CD8-positive, alpha-beta memory T cell (primary cell): ENCODE data around the gene DDX54. TPM values are rescaled to one million over a fixed set of nuclear protein-coding genes. Genes with fewer than 3 reads are reported as not detected.

ENCODE experiments used
- CTCF ChIA-PET: fragments of 350-600 bp; sonication (Branson Sonifier 250); formaldehyde crosslinking; loops from one replicate; lab custom pipeline; 2021; ENCODE audit warnings: antibody characterized with exemption; lab: Charles Lee
- POLR2A ChIA-PET: fragments of 350-600 bp; sonication (Branson Sonifier 250); formaldehyde crosslinking; loops from one replicate; lab custom pipeline; 2021; ENCODE audit warnings: antibody characterized with exemption; lab: Charles Lee
- DNase-seq, 5 donors: peaks; one replicate each; pipeline versions ENCODE4 v3.0.0 to v3.0.0-alpha.2; 2020 to 2022; ENCODE audit warnings: mixed read lengths in 1 of 5
- H3K27ac ChIP-seq: one replicate; pipeline ENCODE4 v1.7.0; 2013; ENCODE audit warnings: low read depth, mild to moderate bottlenecking, low read length, moderate library complexity
- H3K27me3 ChIP-seq: 2 replicates; pipeline ENCODE4 v1.7.0; 2013; ENCODE audit warnings: low read length, mild to moderate bottlenecking; ENCODE audit not compliant: insufficient read depth, poor library complexity, severe bottlenecking
- H3K36me3 ChIP-seq: 2 replicates; pipeline ENCODE4 v1.7.0; 2013; ENCODE audit warnings: mild to moderate bottlenecking, low read length, moderate library complexity; ENCODE audit not compliant: insufficient read depth
- H3K4me1 ChIP-seq: 2 replicates; pipeline ENCODE4 v1.7.0; 2013; ENCODE audit warnings: mild to moderate bottlenecking, low read length, moderate library complexity; ENCODE audit not compliant: insufficient read depth
- H3K4me3 ChIP-seq: 2 replicates; pipeline ENCODE4 v1.7.0; 2013; ENCODE audit warnings: mild to moderate bottlenecking, low read length
- H3K9me3 ChIP-seq: 2 replicates; pipeline ENCODE4 v1.7.0; 2013; ENCODE audit warnings: mild to moderate bottlenecking, low read length
- H3K27ac Mint-ChIP-seq, 8 donors: one replicate each; pipeline ENCODE4 v1.8.0; 2020 to 2021; ENCODE audit warnings: mixed read lengths in 8 of 8, mild to moderate bottlenecking in 6 of 8, inconsistent platforms in 3 of 8, moderate library complexity in 3 of 8
- H3K27me3 Mint-ChIP-seq, 2 donors: one replicate each; pipeline ENCODE4 v1.8.0; 2020 to 2021; ENCODE audit warnings: mixed read lengths in 2 of 2, mild to moderate bottlenecking in 1 of 2, moderate library complexity in 1 of 2
- H3K36me3 Mint-ChIP-seq, 3 donors: one replicate each; pipeline ENCODE4 v1.8.0; 2020 to 2021; ENCODE audit warnings: mixed read lengths in 3 of 3, inconsistent platforms in 1 of 3, mild to moderate bottlenecking in 1 of 3
- H3K4me1 Mint-ChIP-seq, 3 donors: one replicate each; pipeline ENCODE4 v1.8.0; 2020 to 2021; ENCODE audit warnings: mixed read lengths in 3 of 3, inconsistent platforms in 1 of 3, mild to moderate bottlenecking in 1 of 3
- H3K4me3 Mint-ChIP-seq, 7 donors: one replicate each; pipeline ENCODE4 v1.8.0; 2020 to 2021; ENCODE audit warnings: mixed read lengths in 7 of 7, mild to moderate bottlenecking in 6 of 7, moderate library complexity in 4 of 7, inconsistent platforms in 2 of 7
- H3K9me3 Mint-ChIP-seq, 5 donors: one replicate each; pipeline ENCODE4 v1.8.0; 2020 to 2022; ENCODE audit warnings: mixed read lengths in 5 of 5, mild to moderate bottlenecking in 3 of 5, moderate library complexity in 2 of 5, inconsistent platforms in 1 of 5
- polyA plus RNA-seq: library from polyadenylated mRNA; unstranded; fragments of 300-500 nt; fragmentation: Illumina TruSeq; gene quantifications from one replicate; pipeline ENCODE4 v1.2.3, GENCODE V29; 2021
- total RNA-seq, 2 experiments: library from RNA; stranded (reverse); gene quantifications; one replicate each; pipeline ENCODE4 v1.2.3, GENCODE V29; 2021

DDX54 gene
- total and polyA plus RNA-seq, 3 experiments from 2014 or later: 47.7 to 133 (median 131) TPM

- CTCF ChIA-PET: interaction anchor here (0.6 to 4.3 kb wide), 7 partner anchors 11 to 48 kb away, joined by 3 to 22 read pairs (median 3); no protein-coding TSS in a partner anchor
Measured at GRCh38 chr12:113221997-113222729, 36.9 kb upstream of the DDX54 start.

GRCh38 chr12:113221181-113221996 lies 36.1 kb upstream of the DDX54 start, which contains the start of gene TPCN1:
TSS of gene TPCN1 (plus strand) at chr12:113221464. CDS start at chr12:113226853, 5,389 bp downstream.
- peaks cover 38% of the 10 kb centered on the region for H3K4me1 ChIP-seq
- peak within 1 kb of the TSS; percentile 81 for H3K4me3 ChIP-seq
- peak within 1 kb of the TSS; percentile 79 for H3K27ac ChIP-seq
- Mint-ChIP-seq H3K9me3 (no peaks in the 10 kb centered on the region), H3K27ac (peak within 1 kb of the TSS; percentile 78 to 94 (median 91)), H3K36me3 (peaks cover 0 to 7% (median 0%) of the 10 kb centered on the region in 3 donors), H3K4me3 (peak within 1 kb of the TSS; percentile 84 to 93 (median 87)), H3K27me3 (no peaks in the 10 kb centered on the region), H3K4me1 (peaks cover 26 to 39% (median 34%) of the 10 kb centered on the region in 3 donors)
- H3K36me3 ChIP-seq: no peaks in the 10 kb centered on the region
- DNase-seq: peak; percentile 98 to 99 (median 98)
- H3K27me3 ChIP-seq: no peaks in the 10 kb centered on the region
- CTCF ChIA-PET: interaction anchor here (1.0 to 4.3 kb wide), 4 partner anchors 12 to 47 kb away, joined by 3 to 22 read pairs (median 3); no protein-coding TSS in a partner anchor
- H3K9me3 ChIP-seq: no peaks in the 10 kb centered on the region
- POLR2A ChIA-PET: interaction anchor here (0.9 to 2.3 kb wide), 4 partner anchors 10 to 36 kb away, joined by 3 to 11 read pairs (median 8); partner anchors contain the start of genes DDX54 and RITA1

More at GRCh38 chr12:113221997-113222729, 36.9 kb upstream of the DDX54 start:
- no peaks in the 10 kb centered on the region for H3K27me3 ChIP-seq
- Mint-ChIP-seq H3K4me3 (peak overlapping the region; percentile 84 to 93 (median 87)), H3K9me3 (no peaks in the 10 kb centered on the region), H3K27me3 (no peaks in the 10 kb centered on the region), H3K36me3 (peaks cover 0 to 11% (median 0%) of the 10 kb centered on the region in 3 donors), H3K4me1 (peaks cover 26 to 36% (median 34%) of the 10 kb centered on the region in 3 donors), H3K27ac (peak overlapping the region; percentile 47 to 93 (median 90))
- H3K36me3 ChIP-seq: peaks cover 3% of the 10 kb centered on the region
- peak overlapping the region; percentile 81 for H3K4me3 ChIP-seq
- POLR2A ChIA-PET: interaction anchor here (1.1 to 2.3 kb wide), 3 partner anchors 14 to 37 kb away, joined by 4 to 11 read pairs (median 11); partner anchors contain the start of genes DDX54 and RITA1
- peak overlapping the region; percentile 79 for H3K27ac ChIP-seq
- no peaks in the 10 kb centered on the region for H3K9me3 ChIP-seq
- peak in 1 of 5 donors; percentile 51 for DNase-seq
- H3K4me1 ChIP-seq: peaks cover 37% of the 10 kb centered on the region

GRCh38 chr12:113220593-113221180 lies 35.4 kb upstream of the DDX54 start:
- H3K4me3 ChIP-seq: peak overlapping the region; percentile 79
- POLR2A ChIA-PET: interaction anchor here (0.9 to 1.5 kb wide), 2 partner anchors 9 to 12 kb away, joined by 3 to 11 read pairs; no protein-coding TSS in a partner anchor
- CTCF ChIA-PET: interaction anchor here (1.7 to 4.3 kb wide), 2 partner anchors 11 to 46 kb away, joined by 3 to 22 read pairs; no protein-coding TSS in a partner anchor
- Mint-ChIP-seq H3K27me3 (no peaks in the 10 kb centered on the region), H3K4me3 (peak overlapping the region; percentile 84 to 93 (median 87)), H3K36me3 (peaks cover 0 to 7% (median 0%) of the 10 kb centered on the region in 3 donors), H3K27ac (peak overlapping the region; percentile 37 to 94 (median 86)), H3K4me1 (peaks cover 26 to 39% (median 34%) of the 10 kb centered on the region in 3 donors), H3K9me3 (no peaks in the 10 kb centered on the region)
- H3K27me3 ChIP-seq: no peaks in the 10 kb centered on the region
- H3K27ac ChIP-seq: peak overlapping the region; percentile 57
- H3K9me3 ChIP-seq: no peaks in the 10 kb centered on the region
- peaks cover 38% of the 10 kb centered on the region for H3K4me1 ChIP-seq
- H3K36me3 ChIP-seq: no peaks in the 10 kb centered on the region
- no peak for DNase-seq

GRCh38 chr12:113216027-113216426 lies 30.7 kb upstream of the DDX54 start:
- Histone ChIP-seq H3K4me3 (no peak overlapping the region), H3K36me3 (no peaks in the 10 kb centered on the region), H3K9me3 (no peaks in the 10 kb centered on the region), H3K4me1 (peaks cover 22% of the 10 kb centered on the region), H3K27me3 (no peaks in the 10 kb centered on the region), H3K27ac (no peak overlapping the region)
- CTCF ChIA-PET: no interaction called here
- peaks cover 9 to 24% (median 18%) of the 10 kb centered on the region in 3 donors for H3K4me1 Mint-ChIP-seq
- no peak overlapping the region for H3K27ac Mint-ChIP-seq
- POLR2A ChIA-PET: no interaction called here
- H3K27me3 Mint-ChIP-seq: no peaks in the 10 kb centered on the region
- DNase-seq: no peak
- no peaks in the 10 kb centered on the region for H3K36me3 Mint-ChIP-seq
- no peaks in the 10 kb centered on the region for H3K9me3 Mint-ChIP-seq
- H3K4me3 Mint-ChIP-seq: peak overlapping the region in 1 of 7 donors; percentile 7

GRCh38 chr12:113214895-113215400 lies 29.7 kb upstream of the DDX54 start:
- Histone ChIP-seq H3K27me3 (no peaks in the 10 kb centered on the region), H3K27ac (no peak overlapping the region), H3K4me3 (no peak overlapping the region), H3K36me3 (no peaks in the 10 kb centered on the region), H3K4me1 (peaks cover 28% of the 10 kb centered on the region), H3K9me3 (no peaks in the 10 kb centered on the region)
- ChIA-PET CTCF (no interaction called here), POLR2A (no interaction called here)
- H3K27me3 Mint-ChIP-seq: no peaks in the 10 kb centered on the region
- peaks cover 10 to 28% (median 22%) of the 10 kb centered on the region in 3 donors for H3K4me1 Mint-ChIP-seq
- H3K27ac Mint-ChIP-seq: peak overlapping the region in 1 of 8 donors; percentile 58
- H3K9me3 Mint-ChIP-seq: no peaks in the 10 kb centered on the region
- no peak overlapping the region for H3K4me3 Mint-ChIP-seq
- no peak for DNase-seq
- H3K36me3 Mint-ChIP-seq: no peaks in the 10 kb centered on the region

GRCh38 chr12:113211160-113211559 lies 25.9 kb upstream of the DDX54 start:
- Histone ChIP-seq H3K27me3 (no peaks in the 10 kb centered on the region), H3K36me3 (no peaks in the 10 kb centered on the region), H3K4me3 (no peak overlapping the region), H3K9me3 (no peaks in the 10 kb centered on the region), H3K27ac (no peak overlapping the region), H3K4me1 (peaks cover 45% of the 10 kb centered on the region)
- H3K4me3 Mint-ChIP-seq: no peak overlapping the region
- ChIA-PET POLR2A (interaction anchor here (1.1 kb wide), 1 partner anchor 10 kb away, joined by 3 read pairs; the partner anchor contains the start of gene TPCN1), CTCF (interaction anchor here (1.6 to 4.2 kb wide), 2 partner anchors 8 to 11 kb away, joined by 3 to 22 read pairs; partner anchors contain the start of gene TPCN1)
- peak overlapping the region in 2 of 8 donors; percentile 71 to 72 for H3K27ac Mint-ChIP-seq
- no peaks in the 10 kb centered on the region for H3K36me3 Mint-ChIP-seq
- no peak for DNase-seq
- H3K27me3 Mint-ChIP-seq: no peaks in the 10 kb centered on the region
- H3K9me3 Mint-ChIP-seq: no peaks in the 10 kb centered on the region
- peaks cover 32 to 54% (median 49%) of the 10 kb centered on the region in 3 donors for H3K4me1 Mint-ChIP-seq
